Right lobe of liver (tissue), 6 donors: ENCODE measurements around the gene APOM. TPM values are rescaled to one million over a fixed set of nuclear protein-coding genes. Genes with fewer than 3 reads are reported as not detected.

Experiments used
- ATAC-seq, 4 donors: fragments of 200-7000 bp; cut with Tn5 transposase; one replicate each; pipeline ENCODE4 v1.9.1; 2020; ENCODE audit warnings: mild to moderate bottlenecking in 4 of 4, moderate library complexity in 4 of 4
- DNase-seq, 3 donors: peaks; one replicate each; pipeline ENCODE4 v3.0.0-alpha.2; 2020
- H3K27ac ChIP-seq, 3 donors: fragments of 200-600 bp; one replicate each; pipeline ENCODE4 v1.8.0; 2022
- H3K27me3 ChIP-seq, 2 donors: fragments of 200-600 bp; one replicate each; pipeline ENCODE4 v1.8.0; 2022
- H3K36me3 ChIP-seq, 4 donors: fragments of 200-600 bp; sonication (generic) in 1 of 4; one replicate each; pipeline versions ENCODE4 v1.5.1 to v1.8.0; 2017 to 2022; ENCODE audit warnings: control low read depth in 1 of 4
- H3K4me1 ChIP-seq, 4 donors: fragments of 200-600 bp; sonication (generic) in 1 of 4; one replicate each; pipeline versions ENCODE4 v1.5.1 to v1.8.0; 2017 to 2022; ENCODE audit warnings: control low read depth in 1 of 4
- H3K4me3 ChIP-seq, 3 donors: fragments of 200-600 bp; one replicate each; pipeline ENCODE4 v1.8.0; 2022
- H3K9me3 ChIP-seq, 4 donors: fragments of 200-600 bp; sonication (generic) in 1 of 4; one replicate each; pipeline versions ENCODE4 v1.5.1 to v1.8.0; 2017 to 2022; ENCODE audit warnings: control low read depth in 1 of 4
- CTCF ChIP-seq, 4 donors: fragments of 200-600 bp in 3 of 4; fragments of 450-650 bp in 1 of 4; IDR thresholded peaks; one replicate each; pipeline versions ENCODE4 v1.5.1 to v1.8.0; 2016 to 2022; ENCODE audit warnings: antibody characterized with exemption in 4 of 4, mild to moderate bottlenecking in 2 of 4
- POLR2A ChIP-seq: fragments of 450-650 bp; IDR thresholded peaks from one replicate; pipeline ENCODE4 v1.6.1; 2017; ENCODE audit warnings: antibody characterized with exemption, mild to moderate bottlenecking
- WGBS: methylation state at CpG from one replicate; pipeline ENCODE4 v1.1.6; 2018; ENCODE audit warnings: low coverage, low lambda C conversion rate; ENCODE audit not compliant: insufficient coverage; ENCODE audit errors: missing lambda C conversion rate; 5-methylcytosine and 5-hydroxymethylcytosine counted together
- intact Hi-C, 2 donors: fragments of 100-400 bp; cut with DNase I; formaldehyde crosslinking; loops; one replicate each; pipeline versions ENCODE4 v1.11.2 to v1.14.1; 2022
- total RNA-seq, 6 experiments: library from RNA; depleted of rRNA in 2 of 6; stranded (reverse); fragments of >200 nt in 2 of 6; fragmentation: NEBNext Ultra II Directional in 3 of 6; extraction: Animal tissue kit (Norgen Biotek cat#: 25700) in 3 of 6; gene quantifications; one replicate each; pipeline versions ENCODE4 v1.1.0 to v1.2.4, GENCODE V29; 2016 to 2023
- donor health status: DM: no; HTN: yes; CAD: no.
- donor health status: DM: no; HTN: no; CAD: no.
- donor health status: DM: no; HTN: no; CAD: no.
- donor health status: DM: no; HTN: yes; CAD: no.
- donor health status: DM: no; HTN: yes; CAD: no.

The APOM gene
- total RNA-seq, 6 experiments from 2014 or later, result 100 to 182 (median 116) TPM

- Histone ChIP-seq H3K4me1 (peaks cover 0 to 10% (median 0%) of the 10 kb centered on the region in 4 donors), H3K27me3 (no peaks in the 10 kb centered on the region), H3K4me3 (no peak overlapping the region), H3K36me3 (peaks cover 0 to 15% (median 4%) of the 10 kb centered on the region in 4 donors), H3K27ac (no peak overlapping the region), H3K9me3 (no peaks in the 10 kb centered on the region)
- ATAC-seq (no peak), DNase-seq (no peak)
- intact Hi-C loops, result loop anchor here in 1 of 2 donors (10.0 kb wide), 1 partner anchor 198 kb away; the partner anchor contains the start of gene SLC44A4
- no peak for TF ChIP-seq CTCF (IDR thresholded peaks at IDR 0.05)
- no peak for TF ChIP-seq POLR2A
- no CpG with 5 or more reads among the region's 4 CpGs for WGBS
Observed at GRCh38 chr6:31676322-31676903, 20.7 kb downstream of the APOM start.

DNA sequence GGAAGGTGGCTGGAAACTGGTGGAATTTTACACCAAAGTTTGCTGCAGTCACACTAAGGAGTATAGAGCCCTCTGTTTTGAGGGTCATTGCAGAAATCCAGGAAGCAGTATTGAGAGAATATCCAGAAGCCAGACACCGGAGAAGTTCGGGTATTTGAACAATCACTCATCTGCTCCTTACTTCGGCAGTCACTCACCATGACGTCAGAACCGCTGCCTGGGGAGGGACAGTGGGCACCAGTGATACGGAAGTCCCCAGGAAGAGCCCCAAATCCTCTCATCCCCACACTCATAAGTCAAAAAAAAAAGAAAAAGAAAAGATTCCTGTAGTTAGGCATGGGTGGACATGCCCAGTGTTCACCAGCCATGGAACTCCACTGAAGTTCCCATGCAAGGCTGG lies 21.2 kb downstream of the APOM start:
- H3K36me3 ChIP-seq, result peaks cover 0 to 11% (median 2%) of the 10 kb centered on the region in 4 donors
- no peak for DNase-seq
- no peak for ATAC-seq
- peaks cover 0 to 10% (median 0%) of the 10 kb centered on the region in 4 donors for H3K4me1 ChIP-seq
- H3K27me3 ChIP-seq, result no peaks in the 10 kb centered on the region
- no peak overlapping the region for H3K4me3 ChIP-seq
- WGBS, result 81% methylated on average over 6 of the region's 6 CpGs
- intact Hi-C loops, result loop anchor here in 1 of 2 donors (10.0 kb wide), 1 partner anchor 198 kb away; the partner anchor contains the start of gene SLC44A4
- TF ChIP-seq CTCF (IDR thresholded peaks at IDR 0.05), result no peak
- TF ChIP-seq POLR2A, result no peak
- no peak overlapping the region for H3K27ac ChIP-seq
- H3K9me3 ChIP-seq, result no peaks in the 10 kb centered on the region

- Histone ChIP-seq H3K9me3 (no peaks in the 10 kb centered on the region), H3K4me3 (no peak overlapping the region), H3K27me3 (no peaks in the 10 kb centered on the region), H3K4me1 (peaks cover 0 to 16% (median 0%) of the 10 kb centered on the region in 4 donors), H3K27ac (no peak overlapping the region), H3K36me3 (peaks cover 0 to 1% (median 0%) of the 10 kb centered on the region in 4 donors)
- intact Hi-C loops, result loop anchor here in 1 of 2 donors (10.0 kb wide), 1 partner anchor 197 kb away; the partner anchor contains the start of gene SLC44A4
- TF ChIP-seq POLR2A, result no peak
- TF ChIP-seq CTCF (IDR thresholded peaks at IDR 0.05), result no peak
- DNase-seq (no peak), ATAC-seq (no peak)
- 64% methylated on average over 7 of the region's 8 CpGs for WGBS
Observed at GRCh38 chr6:31677955-31678354, 22.3 kb downstream of the APOM start.

DNA sequence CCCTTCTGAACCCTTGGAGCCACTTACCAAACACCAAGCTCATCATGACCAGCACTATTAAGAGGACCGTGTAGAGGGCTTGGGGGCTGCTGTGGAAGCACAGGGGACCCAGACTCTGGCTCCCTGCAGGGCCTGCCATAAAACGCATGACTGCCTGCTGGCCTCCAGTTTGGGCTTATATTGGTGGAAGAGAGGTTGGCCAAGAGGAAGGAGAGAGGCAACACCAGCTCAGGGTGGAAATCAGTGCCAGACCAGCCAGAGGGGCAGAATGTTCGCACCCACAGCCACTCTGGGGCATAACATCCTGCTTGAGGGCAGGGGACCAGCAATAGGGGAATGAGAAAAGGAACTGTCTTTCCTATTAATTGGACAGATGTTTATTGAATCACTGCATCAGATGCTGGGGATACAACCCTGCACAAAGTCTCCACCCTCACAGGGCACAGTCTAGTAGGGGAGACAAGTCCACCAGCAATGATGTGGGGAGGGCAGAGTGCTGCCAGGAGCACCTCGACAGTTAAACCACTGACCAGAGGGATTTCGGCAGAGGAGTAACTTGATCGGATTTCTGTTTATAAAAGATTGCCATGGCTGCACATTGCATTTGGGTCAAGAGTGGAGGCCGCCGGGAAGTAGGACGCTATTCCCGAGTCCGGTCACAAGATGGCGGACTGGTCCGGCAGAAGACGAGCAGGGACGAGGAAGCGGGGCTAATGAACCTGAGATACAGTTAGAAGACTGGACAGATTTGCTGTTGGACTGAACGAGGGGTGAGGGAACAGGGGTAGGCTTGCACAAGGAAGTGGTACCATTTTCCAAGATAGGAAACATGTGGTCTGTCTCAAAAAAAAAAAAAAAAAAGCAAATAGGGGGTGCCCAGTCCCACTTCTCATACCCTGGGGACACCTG lies 24.8 kb downstream of the APOM start, which contains the start of gene LY6G5C:
LY6G5C (minus strand) TSS at position 842 of the 909 bp plus-strand sequence; CDS start at position 148, 694 bp downstream.
- Histone ChIP-seq H3K9me3 (no peaks in the 10 kb centered on the region), H3K4me3 (peak within 1 kb of the TSS; percentile 41 to 56 (median 53)), H3K27ac (peak within 1 kb of the TSS; percentile 26 to 64 (median 44)), H3K27me3 (no peaks in the 10 kb centered on the region), H3K4me1 (peaks cover 0 to 16% (median 0%) of the 10 kb centered on the region in 4 donors), H3K36me3 (no peaks in the 10 kb centered on the region)
- 14% methylated on average over 17 of the region's 17 CpGs for WGBS
- DNase-seq (peak; percentile 80 to 84 (median 82)), ATAC-seq (peak; percentile 84 to 91 (median 86))
- TF ChIP-seq POLR2A (no peak), CTCF (IDR thresholded peaks at IDR 0.05) (peak; percentile 67 to 75 (median 72))
- intact Hi-C loops, result loop anchor here (10.0 kb wide), 1 partner anchor 84 kb away; the partner anchor contains the start of gene SAPCD1 (in 2 of the 2)
